Measurements from ENCODE around the gene TSHZ3. TPM values are rescaled to one million over a fixed set of nuclear protein-coding genes. Genes with fewer than 3 reads are reported as not detected.

TSHZ3 gene
- total RNA-seq, 1 experiment from 2014 or later = 3.2 TPM

DNA sequence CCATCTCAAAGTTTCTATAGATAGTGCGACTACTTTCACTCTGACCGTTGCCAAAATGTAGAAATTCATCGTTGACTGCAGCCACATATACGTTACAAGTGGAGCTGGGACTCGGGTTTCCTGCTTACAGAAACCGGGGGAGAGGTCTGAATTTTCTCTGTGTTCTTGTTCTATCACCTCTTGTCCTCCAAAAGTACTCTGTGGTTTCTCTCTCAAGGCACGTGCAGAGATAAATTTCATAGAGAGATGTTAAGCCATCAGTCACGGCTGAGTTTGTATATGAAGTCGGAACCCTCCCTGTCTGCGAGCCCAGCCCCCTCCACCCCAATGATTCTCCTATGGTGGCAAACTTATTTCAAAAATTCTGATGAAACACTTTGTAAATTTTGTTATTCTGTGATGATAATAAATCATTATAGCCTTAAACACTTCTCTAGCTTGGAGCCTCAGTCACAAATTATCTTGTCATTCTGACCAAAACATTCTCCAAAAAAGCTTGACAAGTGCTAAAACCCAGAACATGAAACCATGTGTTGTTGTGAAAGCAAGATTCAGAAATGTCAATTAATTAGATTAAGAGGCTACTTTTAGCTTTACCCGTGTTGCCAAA is 87.5 kb downstream of the TSHZ3 start:
- Mint-ChIP-seq H3K27me3 (ENCODE audit: low read depth) (no peaks in the 10 kb centered on the region; the same call in 1 of the 2 replicates), H3K4me3 (no peak overlapping the region), H3K36me3 (ENCODE audit: insufficient read depth in 1 of 3, low read depth in 3 of 3) (no peaks in the 10 kb centered on the region), H3K4me1 (peaks cover 8 to 25% of the 10 kb centered on the region in 2 experiments), H3K9me3 (no peaks in the 10 kb centered on the region; a peak in 1 of 5 replicates), H3K27ac (no peak overlapping the region)
- Histone ChIP-seq H2BK15ac (ENCODE audit: low read depth, low read length) (no peak overlapping the region), H3K79me2 (ENCODE audit: insufficient read depth, low read length) (no peaks in the 10 kb centered on the region), H3T11ph (ENCODE audit: low read length) (no peak overlapping the region), H3K14ac (ENCODE audit: insufficient read depth, low read length) (no peak overlapping the region), H3K79me1 (ENCODE audit: insufficient read depth, low read depth, low read length, poor library complexity, severe bottlenecking) (no peaks in the 10 kb centered on the region), H3K9ac (ENCODE audit: extremely low read depth, insufficient read length, low read length) (no peak overlapping the region), H2BK20ac (ENCODE audit: low read depth, low read length, poor library complexity, severe bottlenecking) (no peak overlapping the region), H4K20me1 (ENCODE audit: control insufficient read depth, insufficient read depth, insufficient read length) (no peaks in the 10 kb centered on the region), H3K9me3 (ENCODE audit: control insufficient read depth, low read depth, low read length) (no peaks in the 10 kb centered on the region), H3K23me2 (ENCODE audit: insufficient read length, low read depth, low read length, poor library complexity, severe bottlenecking) (no peaks in the 10 kb centered on the region), H2AFZ (ENCODE audit: low read length) (no peak overlapping the region), H3K56ac (ENCODE audit: insufficient read length, low read depth, low read length) (no peak overlapping the region), H4K91ac (ENCODE audit: insufficient read length, low read depth, low read length) (no peak overlapping the region), H2BK120ac (ENCODE audit: low read depth, low read length, poor library complexity, severe bottlenecking) (no peak overlapping the region), H2AK5ac (ENCODE audit: insufficient read length, low read length) (no peak overlapping the region), H2BK5ac (ENCODE audit: insufficient read length, low read length) (no peak overlapping the region), H3K4me2 (ENCODE audit: insufficient read depth, insufficient read length, low read length) (no peak overlapping the region), H4K5ac (ENCODE audit: insufficient read length, low read depth, low read length) (no peak overlapping the region), H3K27ac (ENCODE audit: insufficient read length, low read depth, low read length) (no peak overlapping the region), H3K23ac (ENCODE audit: insufficient read length, low read depth, low read length) (no peak overlapping the region), H2BK12ac (ENCODE audit: insufficient read length, low read depth, low read length) (no peak overlapping the region), H3K4ac (ENCODE audit: low read depth, low read length) (no peak overlapping the region), H3K18ac (ENCODE audit: insufficient read length, low read depth, low read length) (no peak overlapping the region), H4K8ac (replicated peaks; ENCODE audit: insufficient read length, low read depth, low read length) (no peak overlapping the region), H3K27me3 (ENCODE audit: insufficient read depth, low read length) (no peaks in the 10 kb centered on the region), H3K4me1 (ENCODE audit: insufficient read depth, low read length) (peaks cover 2% of the 10 kb centered on the region; the same call in 1 of the 2 replicates)
- DNase-seq = no peak
- TF ChIP-seq, protein P1, sequence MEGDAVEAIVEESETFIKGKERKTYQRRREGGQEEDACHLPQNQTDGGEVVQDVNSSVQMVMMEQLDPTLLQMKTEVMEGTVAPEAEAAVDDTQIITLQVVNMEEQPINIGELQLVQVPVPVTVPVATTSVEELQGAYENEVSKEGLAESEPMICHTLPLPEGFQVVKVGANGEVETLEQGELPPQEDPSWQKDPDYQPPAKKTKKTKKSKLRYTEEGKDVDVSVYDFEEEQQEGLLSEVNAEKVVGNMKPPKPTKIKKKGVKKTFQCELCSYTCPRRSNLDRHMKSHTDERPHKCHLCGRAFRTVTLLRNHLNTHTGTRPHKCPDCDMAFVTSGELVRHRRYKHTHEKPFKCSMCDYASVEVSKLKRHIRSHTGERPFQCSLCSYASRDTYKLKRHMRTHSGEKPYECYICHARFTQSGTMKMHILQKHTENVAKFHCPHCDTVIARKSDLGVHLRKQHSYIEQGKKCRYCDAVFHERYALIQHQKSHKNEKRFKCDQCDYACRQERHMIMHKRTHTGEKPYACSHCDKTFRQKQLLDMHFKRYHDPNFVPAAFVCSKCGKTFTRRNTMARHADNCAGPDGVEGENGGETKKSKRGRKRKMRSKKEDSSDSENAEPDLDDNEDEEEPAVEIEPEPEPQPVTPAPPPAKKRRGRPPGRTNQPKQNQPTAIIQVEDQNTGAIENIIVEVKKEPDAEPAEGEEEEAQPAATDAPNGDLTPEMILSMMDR (conservative IDR thresholded peaks at IDR 0.05) = no peak
- WGBS (ENCODE audit: extremely low coverage, insufficient read length, low lambda C conversion rate) = no CpG with 5 or more reads among the region's 11 CpGs
